Lower lobe of right lung (tissue), 2 donors: ENCODE results near the gene TRIM65. TPM values are rescaled to one million over a fixed set of nuclear protein-coding genes. Genes with fewer than 3 reads are reported as not detected.
"Not testable (repeated sequence)": the region's sequence is repeated elsewhere in the genome, so short reads cannot be mapped to it uniquely, and the experiment has no call there.

Experiments used
- ATAC-seq, 2 donors: fragments of 200-7000 bp; cut with Tn5 transposase; one replicate each; pipeline ENCODE4 v1.9.1; 2020 to 2022; ENCODE audit warnings: mild to moderate bottlenecking in 2 of 2, moderate library complexity in 2 of 2
- DNase-seq: peaks from one replicate; pipeline ENCODE4 v3.0.0-alpha.2; 2020
- H3K27ac ChIP-seq: fragments of 200-600 bp; one replicate; pipeline ENCODE4 v1.8.0; 2022
- H3K27me3 ChIP-seq: fragments of 200-600 bp; one replicate; pipeline ENCODE4 v1.8.0; 2022; ENCODE audit warnings: low read depth
- H3K36me3 ChIP-seq: fragments of 200-600 bp; one replicate; pipeline ENCODE4 v1.8.0; 2022; ENCODE audit warnings: mild to moderate bottlenecking
- H3K4me1 ChIP-seq: fragments of 200-600 bp; one replicate; pipeline ENCODE4 v1.8.0; 2022
- H3K4me3 ChIP-seq: fragments of 200-600 bp; one replicate; pipeline ENCODE4 v1.8.0; 2022; ENCODE audit warnings: mild to moderate bottlenecking
- H3K9me3 ChIP-seq: fragments of 200-600 bp; one replicate; pipeline ENCODE4 v1.8.0; 2022
- CTCF ChIP-seq: fragments of 200-600 bp; IDR thresholded peaks from one replicate; pipeline ENCODE4 v1.8.0; 2022; ENCODE audit warnings: antibody characterized with exemption, mild to moderate bottlenecking
- intact Hi-C: fragments of 100-400 bp; cut with DNase I; formaldehyde crosslinking; loops from one replicate; pipeline ENCODE4 v1.11.0; 2022
- total RNA-seq: library from RNA; stranded (reverse); fragmentation: NEBNext Ultra II Directional; extraction: Animal tissue kit (Norgen Biotek cat#: 25700); gene quantifications from one replicate; pipeline ENCODE4 v1.2.1, GENCODE V29; 2021
- donor health status: DM: no; HTN: yes; CAD: no; lungs with severe emphysema.

The TRIM65 gene
- total RNA-seq, 1 donor from 2014 or later, result 32.4 TPM

- no peaks in the 10 kb centered on the region for H3K27me3 ChIP-seq
- H3K4me3 ChIP-seq, result no peak overlapping the region
- H3K4me1 ChIP-seq, result peaks cover 64% of the 10 kb centered on the region
- ATAC-seq, result no peak
- peak overlapping the region; percentile 93 for H3K27ac ChIP-seq
- no peaks in the 10 kb centered on the region for H3K9me3 ChIP-seq
- no peak for TF ChIP-seq CTCF
- peaks cover 25% of the 10 kb centered on the region for H3K36me3 ChIP-seq
- intact Hi-C loops, result no loop called here
- no peak for DNase-seq
Measured at GRCh38 chr17:75874323-75875181, 22.2 kb downstream of the TRIM65 start.

DNA sequence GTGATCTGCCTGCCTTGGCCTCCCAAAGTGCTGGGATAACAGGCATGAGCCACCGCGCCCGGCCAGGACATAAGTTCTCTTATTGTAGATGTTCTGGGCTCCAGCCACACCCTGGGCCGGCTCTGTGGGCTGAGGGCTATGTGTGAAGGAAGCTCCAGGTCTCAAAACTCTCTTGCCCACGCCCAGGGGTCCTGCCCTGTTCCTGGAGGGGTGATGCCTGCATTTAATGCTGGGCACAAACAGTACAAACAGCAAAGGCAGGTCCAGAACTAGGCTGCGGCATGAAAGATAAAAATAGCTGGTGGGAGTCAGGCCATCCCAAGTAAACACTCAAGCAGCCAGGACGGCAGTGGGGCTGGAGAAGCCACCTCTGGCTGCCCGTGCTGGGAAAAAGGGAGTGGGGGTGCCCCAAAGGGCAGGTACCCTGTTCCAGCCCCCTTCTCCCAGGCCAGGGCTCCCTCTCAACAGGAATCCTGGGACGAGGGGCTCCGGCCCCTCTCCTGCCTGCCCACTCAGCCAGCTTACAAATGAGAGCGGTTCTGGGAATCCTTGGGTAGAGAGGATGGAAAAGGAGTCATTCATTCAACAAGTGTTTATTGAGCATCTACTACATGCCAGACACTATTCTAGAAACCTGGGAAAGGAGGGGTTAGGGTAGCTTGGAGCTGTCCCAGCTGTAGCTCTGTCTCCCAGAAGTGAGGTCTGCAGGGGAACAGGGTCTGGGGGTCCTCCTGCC, 23.0 kb downstream of the TRIM65 start:
- ATAC-seq (no peak), DNase-seq (no peak)
- no peaks in the 10 kb centered on the region for H3K9me3 ChIP-seq
- H3K27me3 ChIP-seq, result no peaks in the 10 kb centered on the region
- H3K4me3 ChIP-seq, result no peak overlapping the region
- H3K4me1 ChIP-seq, result peaks cover 68% of the 10 kb centered on the region
- H3K27ac ChIP-seq, result peak overlapping the region; percentile 91
- intact Hi-C loops, result no loop called here
- no peak for TF ChIP-seq CTCF
- peaks cover 25% of the 10 kb centered on the region for H3K36me3 ChIP-seq

GRCh38 chr17:75872434-75873351, 24.1 kb downstream of the TRIM65 start:
- Histone ChIP-seq H3K4me1 (peaks cover 72% of the 10 kb centered on the region), H3K36me3 (peaks cover 25% of the 10 kb centered on the region), H3K9me3 (no peaks in the 10 kb centered on the region), H3K27ac (peak overlapping the region; percentile 91), H3K27me3 (no peaks in the 10 kb centered on the region), H3K4me3 (no peak overlapping the region)
- TF ChIP-seq CTCF, result no peak
- ATAC-seq (peak; percentile 45 to 54), DNase-seq (peak; percentile 75)
- intact Hi-C loops, result no loop called here

DNA sequence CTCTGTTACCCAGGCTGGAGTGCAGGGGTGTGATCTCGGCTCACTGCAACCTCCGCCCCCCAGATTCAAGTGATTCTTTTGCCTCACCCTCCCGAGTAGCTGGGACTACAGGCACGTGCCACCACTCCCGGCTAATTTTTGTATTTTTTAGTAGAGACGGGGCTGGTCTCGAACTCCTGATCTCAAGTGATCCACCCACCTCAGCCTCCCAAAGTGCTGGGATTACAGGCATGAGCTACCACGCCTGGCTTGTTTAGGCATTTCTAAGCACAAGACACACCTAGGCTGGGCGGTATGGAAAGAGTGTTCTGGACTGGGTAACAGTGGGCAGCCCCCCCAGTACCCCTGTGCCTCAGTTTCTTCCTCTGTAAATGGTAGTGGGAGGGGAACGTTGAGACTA, 26.5 kb downstream of the TRIM65 start:
- Histone ChIP-seq H3K4me1 (peaks cover 52% of the 10 kb centered on the region), H3K36me3 (peaks cover 17% of the 10 kb centered on the region), H3K4me3 (peak overlapping the region; percentile 27), H3K27ac (peak overlapping the region; percentile 83)
- DNase-seq, intact Hi-C loops, ATAC-seq, H3K27me3 ChIP-seq, H3K9me3 ChIP-seq: not testable (repeated sequence)

DNA sequence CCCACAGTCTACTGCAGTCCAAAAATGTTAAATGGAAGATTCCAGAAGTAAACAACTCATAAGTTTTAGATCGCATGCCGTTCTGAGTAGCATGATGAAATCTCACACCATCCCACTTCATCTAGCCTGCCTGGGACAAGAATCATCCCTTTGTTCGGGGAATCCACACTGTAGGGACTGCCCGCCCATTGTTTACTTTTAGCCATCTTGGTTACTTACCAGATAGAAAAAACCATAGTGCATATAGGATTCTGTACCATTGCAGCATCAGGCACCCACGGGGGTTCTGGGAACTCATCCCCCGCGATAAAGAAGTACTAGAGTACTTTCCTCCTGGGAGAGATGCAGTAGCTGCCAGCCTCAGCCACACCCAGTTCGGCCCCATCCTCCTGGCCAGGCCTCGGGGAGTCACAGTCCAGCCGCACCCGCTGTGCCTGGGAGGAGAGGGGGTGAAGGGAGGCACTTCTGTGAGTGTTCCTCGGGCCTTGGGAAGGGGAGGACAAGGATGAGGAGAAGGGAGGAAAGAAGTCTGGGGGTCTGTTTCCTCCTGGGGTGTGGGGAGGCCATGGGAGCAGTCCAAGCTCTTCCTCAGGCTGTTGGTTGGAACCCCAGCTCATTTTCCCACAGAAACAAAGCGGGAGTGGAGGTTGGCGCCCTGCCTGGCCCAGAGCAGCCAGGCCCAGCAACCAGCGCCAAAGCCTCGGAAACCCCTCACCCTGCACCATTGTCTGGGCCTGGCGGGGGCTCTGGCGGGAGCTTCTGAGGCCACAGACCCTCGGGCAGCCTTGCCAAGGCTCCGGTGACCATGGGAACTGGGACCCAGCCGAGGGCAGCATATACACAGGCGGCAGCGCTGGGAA, 27.2 kb downstream of the TRIM65 start:
- H3K27ac ChIP-seq, result peak overlapping the region; percentile 83
- no peaks in the 10 kb centered on the region for H3K27me3 ChIP-seq
- H3K4me1 ChIP-seq, result peaks cover 52% of the 10 kb centered on the region
- H3K4me3 ChIP-seq, result peak overlapping the region; percentile 27
- H3K9me3 ChIP-seq, result no peaks in the 10 kb centered on the region
- DNase-seq (no peak), ATAC-seq (peak in 1 of 2 donors; percentile 6)
- TF ChIP-seq CTCF, result no peak
- intact Hi-C loops, result no loop called here
- H3K36me3 ChIP-seq, result peaks cover 10% of the 10 kb centered on the region

- H3K9me3 ChIP-seq, intact Hi-C loops, H3K4me3 ChIP-seq, H3K36me3 ChIP-seq, DNase-seq, H3K27me3 ChIP-seq, ATAC-seq: not testable (repeated sequence)
- H3K27ac ChIP-seq, result peak overlapping the region; percentile 83
- H3K4me1 ChIP-seq, result peaks cover 52% of the 10 kb centered on the region
Measured at GRCh38 chr17:75868730-75869281, 27.9 kb downstream of the TRIM65 start.

GRCh38 chr17:75865404-75866188, 31.2 kb downstream of the TRIM65 start:
- H3K27ac ChIP-seq, result peak overlapping the region; percentile 65
- ATAC-seq, H3K36me3 ChIP-seq, H3K9me3 ChIP-seq, intact Hi-C loops, H3K4me3 ChIP-seq, DNase-seq, H3K27me3 ChIP-seq: not testable (repeated sequence)
- H3K4me1 ChIP-seq, result peaks cover 36% of the 10 kb centered on the region
